Liver (tissue), 3 donors: ENCODE results near the gene ACOT6.

Experiments
- EGR1 ChIP-seq, 2 donors: IDR thresholded peaks; 2 replicates each; pipeline ENCODE4 v1.6.1; 2016 to 2018; ENCODE audit warnings: antibody characterized with exemption in 2 of 2, low read depth in 2 of 2
- TF ChIP-seq, protein P1 (sequence below): fragments of 150-350 bp; IDR thresholded peaks from 2 replicates; pipeline ENCODE4 v1.5.1; 2017; ENCODE audit warnings: improper control_type of control experiment, low read depth, low read length; ENCODE audit not compliant: missing input control
- TF ChIP-seq, protein P2 (sequence below): IDR thresholded peaks from 2 replicates; pipeline ENCODE4 v1.6.1; 2016; ENCODE audit warnings: antibody characterized with exemption, mild to moderate bottlenecking
- donor health status: healthy.
- donor health status: healthy.

DNA sequence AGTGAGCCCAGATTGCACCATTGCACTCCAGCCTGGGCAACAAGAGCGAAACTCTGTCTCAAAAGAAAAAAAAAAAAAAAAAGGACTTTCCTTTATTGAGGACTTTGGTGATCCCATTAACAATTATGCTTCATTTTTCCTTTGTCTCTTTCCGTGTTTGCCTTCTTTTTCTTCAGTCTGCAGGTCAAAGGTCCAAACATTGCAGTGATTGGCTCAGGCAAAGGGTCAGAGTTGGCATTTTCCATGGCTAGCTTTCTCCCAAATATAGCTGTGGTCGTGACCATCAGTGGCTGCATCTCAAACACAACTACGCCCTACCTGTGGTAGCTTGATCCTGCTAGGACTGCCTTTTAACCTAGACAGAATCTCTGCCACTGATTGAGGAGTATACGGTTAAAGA, 25.5 kb downstream of the ACOT6 start:
- TF ChIP-seq, protein P1, sequence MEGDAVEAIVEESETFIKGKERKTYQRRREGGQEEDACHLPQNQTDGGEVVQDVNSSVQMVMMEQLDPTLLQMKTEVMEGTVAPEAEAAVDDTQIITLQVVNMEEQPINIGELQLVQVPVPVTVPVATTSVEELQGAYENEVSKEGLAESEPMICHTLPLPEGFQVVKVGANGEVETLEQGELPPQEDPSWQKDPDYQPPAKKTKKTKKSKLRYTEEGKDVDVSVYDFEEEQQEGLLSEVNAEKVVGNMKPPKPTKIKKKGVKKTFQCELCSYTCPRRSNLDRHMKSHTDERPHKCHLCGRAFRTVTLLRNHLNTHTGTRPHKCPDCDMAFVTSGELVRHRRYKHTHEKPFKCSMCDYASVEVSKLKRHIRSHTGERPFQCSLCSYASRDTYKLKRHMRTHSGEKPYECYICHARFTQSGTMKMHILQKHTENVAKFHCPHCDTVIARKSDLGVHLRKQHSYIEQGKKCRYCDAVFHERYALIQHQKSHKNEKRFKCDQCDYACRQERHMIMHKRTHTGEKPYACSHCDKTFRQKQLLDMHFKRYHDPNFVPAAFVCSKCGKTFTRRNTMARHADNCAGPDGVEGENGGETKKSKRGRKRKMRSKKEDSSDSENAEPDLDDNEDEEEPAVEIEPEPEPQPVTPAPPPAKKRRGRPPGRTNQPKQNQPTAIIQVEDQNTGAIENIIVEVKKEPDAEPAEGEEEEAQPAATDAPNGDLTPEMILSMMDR, result no peak
- TF ChIP-seq, protein P2, sequence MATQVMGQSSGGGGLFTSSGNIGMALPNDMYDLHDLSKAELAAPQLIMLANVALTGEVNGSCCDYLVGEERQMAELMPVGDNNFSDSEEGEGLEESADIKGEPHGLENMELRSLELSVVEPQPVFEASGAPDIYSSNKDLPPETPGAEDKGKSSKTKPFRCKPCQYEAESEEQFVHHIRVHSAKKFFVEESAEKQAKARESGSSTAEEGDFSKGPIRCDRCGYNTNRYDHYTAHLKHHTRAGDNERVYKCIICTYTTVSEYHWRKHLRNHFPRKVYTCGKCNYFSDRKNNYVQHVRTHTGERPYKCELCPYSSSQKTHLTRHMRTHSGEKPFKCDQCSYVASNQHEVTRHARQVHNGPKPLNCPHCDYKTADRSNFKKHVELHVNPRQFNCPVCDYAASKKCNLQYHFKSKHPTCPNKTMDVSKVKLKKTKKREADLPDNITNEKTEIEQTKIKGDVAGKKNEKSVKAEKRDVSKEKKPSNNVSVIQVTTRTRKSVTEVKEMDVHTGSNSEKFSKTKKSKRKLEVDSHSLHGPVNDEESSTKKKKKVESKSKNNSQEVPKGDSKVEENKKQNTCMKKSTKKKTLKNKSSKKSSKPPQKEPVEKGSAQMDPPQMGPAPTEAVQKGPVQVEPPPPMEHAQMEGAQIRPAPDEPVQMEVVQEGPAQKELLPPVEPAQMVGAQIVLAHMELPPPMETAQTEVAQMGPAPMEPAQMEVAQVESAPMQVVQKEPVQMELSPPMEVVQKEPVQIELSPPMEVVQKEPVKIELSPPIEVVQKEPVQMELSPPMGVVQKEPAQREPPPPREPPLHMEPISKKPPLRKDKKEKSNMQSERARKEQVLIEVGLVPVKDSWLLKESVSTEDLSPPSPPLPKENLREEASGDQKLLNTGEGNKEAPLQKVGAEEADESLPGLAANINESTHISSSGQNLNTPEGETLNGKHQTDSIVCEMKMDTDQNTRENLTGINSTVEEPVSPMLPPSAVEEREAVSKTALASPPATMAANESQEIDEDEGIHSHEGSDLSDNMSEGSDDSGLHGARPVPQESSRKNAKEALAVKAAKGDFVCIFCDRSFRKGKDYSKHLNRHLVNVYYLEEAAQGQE, result no peak
- no peak for TF ChIP-seq EGR1 (IDR thresholded peaks at IDR 0.05; ENCODE audit: low read depth in 2 of 2)
